GM23338 (cell line): ENCODE results near the gene C2orf49.

Experiments used
- CREB1 ChIP-seq: fragments of 250-450 bp; sonication (Bioruptor Pico); IDR thresholded peaks from 2 replicates; pipeline ENCODE4 v1.5.0; 2020; ENCODE audit warnings: low read depth, mild to moderate bottlenecking, moderate library complexity
- EZH2 ChIP-seq: fragments of 200-600 bp; sonication (generic); IDR thresholded peaks from one replicate; pipeline ENCODE4 v1.8.0; 2017; ENCODE audit warnings: antibody characterized with exemption, mild to moderate bottlenecking, low read depth; ENCODE audit not compliant: unreplicated experiment
- EZH2phosphoT487 ChIP-seq: fragments of 200-600 bp; sonication (generic); IDR thresholded peaks from one replicate; pipeline ENCODE4 v1.8.1; 2018; ENCODE audit warnings: antibody characterized with exemption; ENCODE audit not compliant: unreplicated experiment
- JUNB ChIP-seq: IDR thresholded peaks from one replicate; pipeline ENCODE4 v1.6.1; 2016; ENCODE audit warnings: antibody characterized with exemption; ENCODE audit not compliant: unreplicated experiment
- NANOG ChIP-seq: IDR thresholded peaks from 2 replicates; pipeline ENCODE4 v1.6.1; 2016; ENCODE audit warnings: antibody characterized with exemption, borderline replicate concordance
- POLR2AphosphoS5 ChIP-seq: IDR thresholded peaks from 2 replicates; pipeline ENCODE4 v1.6.1; 2016; ENCODE audit warnings: antibody characterized with exemption, low read depth
- STAT1 ChIP-seq: IDR thresholded peaks from one replicate; pipeline ENCODE4 v1.6.1; 2016; ENCODE audit warnings: antibody characterized with exemption; ENCODE audit not compliant: unreplicated experiment
- ZNF114 ChIP-seq: fragments of 250-450 bp; sonication (Bioruptor Pico); IDR thresholded peaks from 2 replicates; pipeline ENCODE4 v1.5.0; 2020; ENCODE audit warnings: mild to moderate bottlenecking, moderate library complexity
- ZNF331 ChIP-seq: fragments of 250-450 bp; sonication (Bioruptor Pico); IDR thresholded peaks from 2 replicates; pipeline ENCODE4 v1.5.0; 2020; ENCODE audit warnings: low read depth, mild to moderate bottlenecking, moderate library complexity
- TF ChIP-seq, protein P1 (sequence below), 2 experiments: fragments of 200-600 bp in 1 of 2; sonication (generic) in 1 of 2; conservative IDR thresholded peaks; 2 replicates each; pipeline versions ENCODE4 v1.5.1 to v1.6.1; 2016 to 2017; ENCODE audit warnings: antibody characterized with exemption in 2 of 2, low read depth in 2 of 2, mild to moderate bottlenecking in 2 of 2, moderate library complexity in 1 of 2
- TF ChIP-seq, protein P2 (sequence below): IDR thresholded peaks from one replicate; pipeline ENCODE4 v1.6.1; 2018; ENCODE audit warnings: antibody characterized with exemption; ENCODE audit not compliant: unreplicated experiment
- TF ChIP-seq, protein P3 (sequence below): IDR thresholded peaks from 2 replicates; pipeline ENCODE4 v1.6.1; 2016; ENCODE audit warnings: antibody characterized with exemption
- TF ChIP-seq, protein P4 (sequence below): fragments of 250-450 bp; sonication (Bioruptor Pico); IDR thresholded peaks from 2 replicates; pipeline ENCODE4 v1.5.0; 2020; ENCODE audit warnings: mild to moderate bottlenecking, moderate library complexity

DNA sequence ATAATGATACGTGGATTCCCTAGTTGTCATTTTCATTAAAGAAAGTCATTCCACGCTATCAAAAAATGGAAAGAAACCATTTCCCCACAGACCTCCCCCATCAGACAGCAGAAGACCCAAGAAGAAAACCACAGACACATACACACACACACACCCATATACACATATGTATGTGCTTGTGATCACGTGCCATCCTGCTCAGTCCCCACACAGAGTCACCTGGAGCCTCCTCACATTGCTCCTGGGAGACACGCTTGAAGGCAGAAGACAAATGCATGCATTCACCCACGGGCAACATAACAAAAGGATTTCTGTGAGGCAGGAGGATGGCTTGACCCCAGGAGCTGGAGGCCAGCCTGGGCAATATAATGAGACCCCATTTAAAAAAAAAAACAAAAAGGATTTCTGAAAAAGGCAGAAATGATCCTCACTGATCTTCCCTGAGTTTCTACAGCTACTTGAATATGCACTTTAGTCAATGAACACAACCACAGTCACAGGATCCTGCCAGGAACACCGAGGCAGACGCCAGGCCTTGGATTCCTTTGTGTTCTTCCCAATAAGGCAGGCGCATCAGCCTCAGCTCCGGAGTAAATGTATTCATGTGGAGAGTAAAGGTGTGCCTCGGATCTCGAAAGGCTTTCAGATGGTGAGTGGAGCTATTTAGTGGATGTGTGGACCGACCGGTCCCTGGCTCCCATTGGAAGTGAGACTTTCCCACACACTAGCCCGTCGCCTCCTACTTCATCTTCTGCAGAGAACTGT is 28.8 kb upstream of the C2orf49 start:
- TF ChIP-seq, protein P1, sequence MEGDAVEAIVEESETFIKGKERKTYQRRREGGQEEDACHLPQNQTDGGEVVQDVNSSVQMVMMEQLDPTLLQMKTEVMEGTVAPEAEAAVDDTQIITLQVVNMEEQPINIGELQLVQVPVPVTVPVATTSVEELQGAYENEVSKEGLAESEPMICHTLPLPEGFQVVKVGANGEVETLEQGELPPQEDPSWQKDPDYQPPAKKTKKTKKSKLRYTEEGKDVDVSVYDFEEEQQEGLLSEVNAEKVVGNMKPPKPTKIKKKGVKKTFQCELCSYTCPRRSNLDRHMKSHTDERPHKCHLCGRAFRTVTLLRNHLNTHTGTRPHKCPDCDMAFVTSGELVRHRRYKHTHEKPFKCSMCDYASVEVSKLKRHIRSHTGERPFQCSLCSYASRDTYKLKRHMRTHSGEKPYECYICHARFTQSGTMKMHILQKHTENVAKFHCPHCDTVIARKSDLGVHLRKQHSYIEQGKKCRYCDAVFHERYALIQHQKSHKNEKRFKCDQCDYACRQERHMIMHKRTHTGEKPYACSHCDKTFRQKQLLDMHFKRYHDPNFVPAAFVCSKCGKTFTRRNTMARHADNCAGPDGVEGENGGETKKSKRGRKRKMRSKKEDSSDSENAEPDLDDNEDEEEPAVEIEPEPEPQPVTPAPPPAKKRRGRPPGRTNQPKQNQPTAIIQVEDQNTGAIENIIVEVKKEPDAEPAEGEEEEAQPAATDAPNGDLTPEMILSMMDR (conservative IDR thresholded peaks at IDR 0.05; ENCODE audit: low read depth in 2 of 2) = no peak
- TF ChIP-seq POLR2AphosphoS5 = no peak
- TF ChIP-seq EZH2 = no peak
- TF ChIP-seq, protein P2, sequence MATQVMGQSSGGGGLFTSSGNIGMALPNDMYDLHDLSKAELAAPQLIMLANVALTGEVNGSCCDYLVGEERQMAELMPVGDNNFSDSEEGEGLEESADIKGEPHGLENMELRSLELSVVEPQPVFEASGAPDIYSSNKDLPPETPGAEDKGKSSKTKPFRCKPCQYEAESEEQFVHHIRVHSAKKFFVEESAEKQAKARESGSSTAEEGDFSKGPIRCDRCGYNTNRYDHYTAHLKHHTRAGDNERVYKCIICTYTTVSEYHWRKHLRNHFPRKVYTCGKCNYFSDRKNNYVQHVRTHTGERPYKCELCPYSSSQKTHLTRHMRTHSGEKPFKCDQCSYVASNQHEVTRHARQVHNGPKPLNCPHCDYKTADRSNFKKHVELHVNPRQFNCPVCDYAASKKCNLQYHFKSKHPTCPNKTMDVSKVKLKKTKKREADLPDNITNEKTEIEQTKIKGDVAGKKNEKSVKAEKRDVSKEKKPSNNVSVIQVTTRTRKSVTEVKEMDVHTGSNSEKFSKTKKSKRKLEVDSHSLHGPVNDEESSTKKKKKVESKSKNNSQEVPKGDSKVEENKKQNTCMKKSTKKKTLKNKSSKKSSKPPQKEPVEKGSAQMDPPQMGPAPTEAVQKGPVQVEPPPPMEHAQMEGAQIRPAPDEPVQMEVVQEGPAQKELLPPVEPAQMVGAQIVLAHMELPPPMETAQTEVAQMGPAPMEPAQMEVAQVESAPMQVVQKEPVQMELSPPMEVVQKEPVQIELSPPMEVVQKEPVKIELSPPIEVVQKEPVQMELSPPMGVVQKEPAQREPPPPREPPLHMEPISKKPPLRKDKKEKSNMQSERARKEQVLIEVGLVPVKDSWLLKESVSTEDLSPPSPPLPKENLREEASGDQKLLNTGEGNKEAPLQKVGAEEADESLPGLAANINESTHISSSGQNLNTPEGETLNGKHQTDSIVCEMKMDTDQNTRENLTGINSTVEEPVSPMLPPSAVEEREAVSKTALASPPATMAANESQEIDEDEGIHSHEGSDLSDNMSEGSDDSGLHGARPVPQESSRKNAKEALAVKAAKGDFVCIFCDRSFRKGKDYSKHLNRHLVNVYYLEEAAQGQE = no peak
- TF ChIP-seq, protein P3, sequence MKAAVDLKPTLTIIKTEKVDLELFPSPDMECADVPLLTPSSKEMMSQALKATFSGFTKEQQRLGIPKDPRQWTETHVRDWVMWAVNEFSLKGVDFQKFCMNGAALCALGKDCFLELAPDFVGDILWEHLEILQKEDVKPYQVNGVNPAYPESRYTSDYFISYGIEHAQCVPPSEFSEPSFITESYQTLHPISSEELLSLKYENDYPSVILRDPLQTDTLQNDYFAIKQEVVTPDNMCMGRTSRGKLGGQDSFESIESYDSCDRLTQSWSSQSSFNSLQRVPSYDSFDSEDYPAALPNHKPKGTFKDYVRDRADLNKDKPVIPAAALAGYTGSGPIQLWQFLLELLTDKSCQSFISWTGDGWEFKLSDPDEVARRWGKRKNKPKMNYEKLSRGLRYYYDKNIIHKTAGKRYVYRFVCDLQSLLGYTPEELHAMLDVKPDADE = no peak
- no peak for TF ChIP-seq EZH2phosphoT487
- TF ChIP-seq, protein P4, sequence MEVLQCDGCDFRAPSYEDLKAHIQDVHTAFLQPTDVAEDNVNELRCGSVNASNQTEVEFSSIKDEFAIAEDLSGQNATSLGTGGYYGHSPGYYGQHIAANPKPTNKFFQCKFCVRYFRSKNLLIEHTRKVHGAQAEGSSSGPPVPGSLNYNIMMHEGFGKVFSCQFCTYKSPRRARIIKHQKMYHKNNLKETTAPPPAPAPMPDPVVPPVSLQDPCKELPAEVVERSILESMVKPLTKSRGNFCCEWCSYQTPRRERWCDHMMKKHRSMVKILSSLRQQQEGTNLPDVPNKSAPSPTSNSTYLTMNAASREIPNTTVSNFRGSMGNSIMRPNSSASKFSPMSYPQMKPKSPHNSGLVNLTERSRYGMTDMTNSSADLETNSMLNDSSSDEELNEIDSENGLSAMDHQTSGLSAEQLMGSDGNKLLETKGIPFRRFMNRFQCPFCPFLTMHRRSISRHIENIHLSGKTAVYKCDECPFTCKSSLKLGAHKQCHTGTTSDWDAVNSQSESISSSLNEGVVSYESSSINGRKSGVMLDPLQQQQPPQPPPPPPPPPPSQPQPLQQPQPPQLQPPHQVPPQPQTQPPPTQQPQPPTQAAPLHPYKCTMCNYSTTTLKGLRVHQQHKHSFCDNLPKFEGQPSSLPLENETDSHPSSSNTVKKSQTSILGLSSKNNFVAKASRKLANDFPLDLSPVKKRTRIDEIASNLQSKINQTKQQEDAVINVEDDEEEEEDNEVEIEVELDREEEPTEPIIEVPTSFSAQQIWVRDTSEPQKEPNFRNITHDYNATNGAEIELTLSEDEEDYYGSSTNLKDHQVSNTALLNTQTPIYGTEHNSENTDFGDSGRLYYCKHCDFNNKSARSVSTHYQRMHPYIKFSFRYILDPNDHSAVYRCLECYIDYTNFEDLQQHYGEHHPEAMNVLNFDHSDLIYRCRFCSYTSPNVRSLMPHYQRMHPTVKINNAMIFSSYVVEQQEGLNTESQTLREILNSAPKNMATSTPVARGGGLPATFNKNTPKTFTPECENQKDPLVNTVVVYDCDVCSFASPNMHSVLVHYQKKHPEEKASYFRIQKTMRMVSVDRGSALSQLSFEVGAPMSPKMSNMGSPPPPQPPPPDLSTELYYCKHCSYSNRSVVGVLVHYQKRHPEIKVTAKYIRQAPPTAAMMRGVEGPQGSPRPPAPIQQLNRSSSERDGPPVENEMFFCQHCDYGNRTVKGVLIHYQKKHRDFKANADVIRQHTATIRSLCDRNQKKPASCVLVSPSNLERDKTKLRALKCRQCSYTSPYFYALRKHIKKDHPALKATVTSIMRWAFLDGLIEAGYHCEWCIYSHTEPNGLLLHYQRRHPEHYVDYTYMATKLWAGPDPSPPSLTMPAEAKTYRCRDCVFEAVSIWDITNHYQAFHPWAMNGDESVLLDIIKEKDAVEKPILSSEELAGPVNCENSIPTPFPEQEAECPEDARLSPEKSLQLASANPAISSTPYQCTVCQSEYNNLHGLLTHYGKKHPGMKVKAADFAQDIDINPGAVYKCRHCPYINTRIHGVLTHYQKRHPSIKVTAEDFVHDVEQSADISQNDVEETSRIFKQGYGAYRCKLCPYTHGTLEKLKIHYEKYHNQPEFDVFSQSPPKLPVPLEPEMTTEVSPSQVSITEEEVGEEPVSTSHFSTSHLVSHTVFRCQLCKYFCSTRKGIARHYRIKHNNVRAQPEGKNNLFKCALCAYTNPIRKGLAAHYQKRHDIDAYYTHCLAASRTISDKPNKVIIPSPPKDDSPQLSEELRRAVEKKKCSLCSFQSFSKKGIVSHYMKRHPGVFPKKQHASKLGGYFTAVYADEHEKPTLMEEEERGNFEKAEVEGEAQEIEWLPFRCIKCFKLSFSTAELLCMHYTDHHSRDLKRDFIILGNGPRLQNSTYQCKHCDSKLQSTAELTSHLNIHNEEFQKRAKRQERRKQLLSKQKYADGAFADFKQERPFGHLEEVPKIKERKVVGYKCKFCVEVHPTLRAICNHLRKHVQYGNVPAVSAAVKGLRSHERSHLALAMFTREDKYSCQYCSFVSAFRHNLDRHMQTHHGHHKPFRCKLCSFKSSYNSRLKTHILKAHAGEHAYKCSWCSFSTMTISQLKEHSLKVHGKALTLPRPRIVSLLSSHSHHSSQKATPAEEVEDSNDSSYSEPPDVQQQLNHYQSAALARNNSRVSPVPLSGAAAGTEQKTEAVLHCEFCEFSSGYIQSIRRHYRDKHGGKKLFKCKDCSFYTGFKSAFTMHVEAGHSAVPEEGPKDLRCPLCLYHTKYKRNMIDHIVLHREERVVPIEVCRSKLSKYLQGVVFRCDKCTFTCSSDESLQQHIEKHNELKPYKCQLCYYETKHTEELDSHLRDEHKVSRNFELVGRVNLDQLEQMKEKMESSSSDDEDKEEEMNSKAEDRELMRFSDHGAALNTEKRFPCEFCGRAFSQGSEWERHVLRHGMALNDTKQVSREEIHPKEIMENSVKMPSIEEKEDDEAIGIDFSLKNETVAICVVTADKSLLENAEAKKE (CRISPR knock-in tag) = no peak
- TF ChIP-seq ZNF331 (CRISPR knock-in tag) = no peak
- TF ChIP-seq JUNB = no peak
- TF ChIP-seq CREB1 (CRISPR knock-in tag) = no peak
- TF ChIP-seq NANOG = no peak
- no peak for TF ChIP-seq ZNF114 (CRISPR knock-in tag)
- TF ChIP-seq STAT1 = no peak
